SK-N-SH (cell line): ENCODE measurements around the gene LY6G6D.

Experiments
- CTCF ChIP-seq: fragments of 200-600 bp; sonication (generic); IDR thresholded peaks from 2 replicates; pipeline ENCODE4 v1.6.1; 2017; ENCODE audit warnings: antibody characterized with exemption, mild to moderate bottlenecking, moderate library complexity
- JUND ChIP-seq: IDR thresholded peaks from 2 replicates; pipeline ENCODE4 v1.4.0; 2012

GRCh38 chr6:31715022-31715958, at the start of gene LY6G6D:
- TF ChIP-seq JUND = no peak
- no peak for TF ChIP-seq CTCF
